A204.1 (cell line): ENCODE measurements around the gene DBN1.
"Not testable (repeated sequence)": the region's sequence is repeated elsewhere in the genome, so short reads cannot be mapped to it uniquely, and the experiment has no call there.

Source experiments
- FAIRE-seq: peaks from 2 replicates; lab custom pipeline; 2012; peaks lifted over from hg19 to GRCh38; lab: Jason Lieb, UNC

Gene DBN1

DNA sequence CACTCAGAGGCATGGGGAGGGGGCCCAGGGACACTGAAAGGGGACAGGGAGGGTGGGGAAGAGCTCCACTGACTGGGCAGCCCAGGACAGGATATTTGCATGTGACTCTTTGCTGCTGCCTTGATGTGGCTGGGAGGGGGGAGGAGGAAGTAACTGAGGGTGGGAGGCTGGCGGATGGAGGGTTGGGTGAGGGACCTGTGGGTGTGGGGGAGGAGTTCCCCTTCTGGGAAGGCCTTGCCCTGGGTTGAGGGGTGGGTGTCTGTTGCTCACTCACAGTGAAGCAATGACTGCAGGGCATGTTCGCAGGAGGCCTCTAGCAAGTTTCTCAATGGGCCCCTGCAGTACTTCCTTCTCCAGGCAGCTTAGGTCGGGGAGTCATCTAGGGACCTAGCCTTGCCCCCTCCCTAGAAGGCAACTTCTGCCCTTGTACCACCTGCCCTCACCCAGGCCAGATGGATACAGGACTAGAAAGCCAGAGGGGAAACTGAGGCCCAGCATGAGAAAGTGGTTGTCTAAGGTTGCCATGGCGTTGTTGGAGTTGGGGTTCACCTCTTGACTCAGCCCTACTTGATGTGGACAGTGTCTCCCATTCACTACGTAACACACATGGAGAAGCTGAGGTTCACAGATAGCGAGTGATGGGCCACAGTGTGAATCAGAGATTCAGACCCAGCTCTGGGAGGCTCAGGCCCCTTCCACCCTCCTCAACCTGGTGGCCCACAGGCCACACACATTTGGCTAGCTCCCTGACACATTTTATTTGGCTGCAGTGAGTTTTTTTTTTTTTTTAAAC, 44.0 kb downstream of the DBN1 start:
- FAIRE-seq: no peak

- no peak for FAIRE-seq
Observed at GRCh38 chr5:177428574-177429217, 44.7 kb downstream of the DBN1 start.

DNA sequence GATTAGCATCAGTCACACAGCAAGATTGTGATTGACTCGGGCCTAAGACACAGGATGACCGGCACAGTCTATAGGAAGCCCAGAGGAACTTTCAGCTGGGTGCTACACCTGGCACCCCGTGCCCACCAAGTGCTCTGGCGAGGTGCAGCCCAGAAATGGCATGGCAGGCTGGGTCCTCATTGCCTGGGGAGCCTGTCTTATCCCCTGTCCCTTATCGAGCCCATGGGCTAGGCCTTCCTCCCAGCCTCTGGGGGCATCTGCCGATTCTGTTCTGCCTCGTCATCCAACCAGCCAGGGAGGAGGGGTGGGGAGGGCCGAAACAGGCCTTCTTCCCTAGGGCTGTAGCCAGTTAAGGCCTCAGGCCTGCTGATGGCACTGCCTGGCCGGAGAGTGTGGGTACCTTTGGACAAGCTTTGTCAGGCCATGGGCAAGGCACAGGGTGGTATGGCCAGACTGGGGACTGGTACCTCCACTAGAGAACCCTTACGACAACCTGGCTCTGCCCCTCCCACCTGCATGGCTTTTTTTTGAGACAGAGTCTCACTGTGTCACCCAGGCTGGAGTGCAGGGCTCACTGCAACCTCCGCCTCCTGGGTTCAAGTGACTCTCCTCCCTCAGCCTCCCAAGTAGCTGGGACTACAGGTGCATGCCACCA, 45.4 kb downstream of the DBN1 start:
- no peak for FAIRE-seq

DNA sequence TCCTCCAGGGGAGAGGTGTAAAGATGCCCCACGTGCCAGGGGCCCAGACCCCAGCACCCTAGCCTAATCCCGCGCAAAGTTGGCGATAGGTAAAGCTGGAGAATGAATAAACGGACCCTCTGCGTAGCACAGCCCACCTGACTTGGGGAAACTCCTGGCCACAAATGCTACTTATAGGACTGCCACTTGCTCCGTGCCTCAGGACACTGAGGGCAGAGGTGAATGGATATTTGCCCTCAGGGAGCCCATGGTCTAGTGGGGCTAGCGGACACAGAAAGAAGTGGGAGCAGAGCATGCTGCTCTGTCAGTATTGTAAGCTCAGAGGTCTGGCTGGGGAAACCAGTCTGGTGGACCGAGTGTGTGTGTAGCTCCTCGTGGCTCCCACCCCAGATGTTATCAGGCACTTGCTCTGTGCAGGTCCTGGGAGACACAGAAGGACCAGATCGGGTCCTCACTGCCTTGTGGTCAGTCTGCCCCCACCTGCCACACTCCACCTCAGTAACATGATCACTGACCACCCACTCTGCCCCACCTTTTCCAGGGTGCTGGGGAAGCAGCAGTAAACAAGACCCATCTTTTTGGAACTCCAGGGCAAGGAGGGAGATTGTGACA, 46.1 kb downstream of the DBN1 start:
- FAIRE-seq: no peak

- FAIRE-seq: no peak
Observed at GRCh38 chr5:177426566-177427210, 46.7 kb downstream of the DBN1 start, which contains the start of gene GRK6. GRK6 (plus strand) TSS chr5:177426676; CDS start chr5:177426846, 170 bp downstream.

GRCh38 chr5:177425801-177426565, 47.5 kb downstream of the DBN1 start:
- FAIRE-seq: peak; percentile 99

DNA sequence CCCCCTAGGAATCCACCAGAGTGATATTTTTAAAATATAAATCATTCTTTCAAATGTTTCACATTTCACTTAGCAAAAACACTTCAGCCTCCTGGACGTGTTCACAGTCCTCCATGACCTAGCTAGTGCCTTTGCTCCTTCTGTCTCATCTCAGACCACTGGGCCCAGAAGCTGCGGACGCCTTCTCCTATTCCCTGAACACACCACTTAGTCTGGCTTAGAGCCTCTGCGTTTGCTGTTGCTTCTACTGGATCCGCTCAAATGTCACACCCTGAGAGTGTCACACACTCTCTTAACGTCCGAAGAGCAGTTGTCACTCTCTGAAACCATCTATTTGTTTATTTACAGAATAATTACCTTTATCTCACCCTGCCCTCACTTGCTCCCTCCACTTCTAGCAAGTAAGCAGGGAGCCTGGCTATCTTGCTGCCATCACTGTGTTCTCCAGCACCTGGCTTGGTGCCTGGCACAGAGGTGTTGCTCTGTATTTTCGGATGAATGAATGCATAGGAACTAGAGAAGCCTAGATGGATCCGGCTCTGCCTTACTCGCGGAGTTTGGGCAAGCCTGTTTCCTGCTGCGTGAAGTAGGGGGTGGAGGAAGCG, 48.1 kb downstream of the DBN1 start:
- no peak for FAIRE-seq

GRCh38 chr5:177423671-177424070, 49.8 kb downstream of the DBN1 start:
- FAIRE-seq: no peak

DNA sequence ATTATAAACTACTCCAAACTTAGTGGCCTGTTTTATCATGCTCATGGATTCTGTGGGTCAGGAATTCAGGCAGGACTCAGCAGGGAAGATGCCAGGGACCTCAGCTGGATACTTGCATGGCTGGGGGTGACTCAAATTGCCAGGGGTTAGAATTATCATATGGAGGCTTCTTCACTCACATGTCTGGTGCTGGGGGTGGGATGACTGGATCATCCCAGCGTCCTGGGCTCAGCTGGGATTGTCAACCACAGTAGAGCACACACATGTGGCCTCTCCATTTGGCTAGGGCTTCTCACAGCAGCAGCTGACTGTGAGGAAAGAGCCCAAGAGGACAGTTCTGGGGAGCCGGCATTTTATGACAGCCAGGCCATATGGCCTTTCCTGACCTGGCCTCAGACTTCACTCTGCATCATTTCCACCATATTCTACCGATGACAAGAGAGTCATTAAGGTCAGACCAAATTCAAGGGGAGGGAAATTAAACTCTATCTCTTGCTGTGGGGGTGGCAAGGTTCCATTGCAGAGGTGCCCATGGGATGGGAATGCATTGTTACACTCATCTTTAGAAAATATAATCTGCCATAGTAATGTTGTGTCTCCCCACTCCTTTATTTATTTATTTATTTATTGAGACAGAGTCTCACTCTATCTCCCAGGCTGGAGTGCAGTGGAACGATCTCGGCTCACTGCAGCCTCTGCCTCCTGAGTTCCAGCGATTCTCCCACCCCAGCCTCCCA, 52.2 kb downstream of the DBN1 start:
- FAIRE-seq: no peak

GRCh38 chr5:177420472-177420871, 53.0 kb downstream of the DBN1 start:
- FAIRE-seq: not testable (repeated sequence)

GRCh38 chr5:177419046-177419445, 54.4 kb downstream of the DBN1 start:
- no peak for FAIRE-seq

DNA sequence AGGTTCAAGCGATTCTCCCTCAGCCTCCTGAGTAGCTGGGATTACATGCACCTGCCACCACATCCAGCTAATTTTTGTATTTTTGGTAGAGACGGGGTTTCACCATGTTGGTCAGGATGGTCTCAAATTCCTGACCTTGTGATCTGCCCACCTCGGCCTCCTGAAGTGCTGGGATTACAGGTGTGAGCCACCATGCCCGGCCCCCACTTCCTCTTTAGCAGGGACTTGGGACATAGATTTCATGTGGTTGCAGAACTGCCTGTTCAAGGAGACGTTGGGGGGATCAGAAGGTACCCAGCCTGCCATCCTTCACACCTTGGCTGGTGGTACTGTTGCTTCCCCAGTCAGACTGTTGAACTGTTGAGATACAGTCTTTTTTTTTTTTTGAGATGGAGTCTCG, 56.4 kb downstream of the DBN1 start:
- not testable (repeated sequence) for FAIRE-seq

- FAIRE-seq: no peak
Observed at GRCh38 chr5:177414481-177414880, 59.0 kb downstream of the DBN1 start.

DNA sequence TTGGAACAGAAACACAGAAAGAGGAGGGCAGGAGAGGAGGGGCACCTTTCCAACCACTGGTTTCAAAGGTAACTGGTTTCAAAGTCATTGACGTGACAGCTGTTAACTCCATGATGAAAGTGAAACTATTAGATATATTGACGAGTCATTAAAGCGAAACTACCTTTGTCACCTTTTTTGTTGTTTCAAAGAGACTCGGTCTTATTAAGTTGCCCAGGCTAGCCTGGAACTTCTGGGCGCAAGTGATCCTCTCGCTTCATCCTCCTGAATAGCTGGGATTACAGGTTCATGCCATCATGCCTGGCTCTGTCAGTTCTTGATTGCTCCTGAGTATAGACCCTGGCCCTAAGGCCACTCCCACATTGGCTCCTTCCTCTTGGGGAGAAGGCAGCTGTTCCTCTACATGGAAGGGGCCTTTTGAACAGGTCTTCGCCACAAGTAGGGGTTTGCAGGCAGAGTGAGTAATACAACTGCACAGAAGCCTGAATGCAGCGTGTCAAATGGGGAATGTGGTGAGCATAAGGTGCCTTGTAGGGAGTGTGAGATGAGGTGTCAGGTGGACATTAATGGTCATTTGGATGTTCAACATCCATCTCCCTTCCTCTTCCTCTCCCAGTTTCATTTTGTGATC, 60.7 kb downstream of the DBN1 start:
- no peak for FAIRE-seq

DNA sequence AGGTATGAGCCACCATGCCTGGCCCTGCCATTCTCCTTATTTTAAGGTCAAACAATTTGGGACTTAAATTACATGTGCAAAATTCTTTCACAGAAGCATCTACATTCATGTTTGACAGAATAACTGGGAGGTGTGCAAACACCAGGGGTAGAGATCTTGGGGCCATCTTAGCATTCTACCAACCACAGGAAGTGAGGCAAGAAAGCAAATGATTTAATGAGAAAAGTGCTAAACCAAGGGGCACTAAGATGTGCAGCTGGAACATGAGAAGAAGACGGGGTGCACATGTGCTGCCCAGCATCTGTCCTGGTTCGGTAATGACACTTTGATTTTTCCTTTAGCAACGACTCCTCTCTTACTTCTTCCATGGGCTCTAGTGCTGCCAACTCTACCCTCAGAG, 62.9 kb downstream of the DBN1 start:
- FAIRE-seq: no peak

DNA sequence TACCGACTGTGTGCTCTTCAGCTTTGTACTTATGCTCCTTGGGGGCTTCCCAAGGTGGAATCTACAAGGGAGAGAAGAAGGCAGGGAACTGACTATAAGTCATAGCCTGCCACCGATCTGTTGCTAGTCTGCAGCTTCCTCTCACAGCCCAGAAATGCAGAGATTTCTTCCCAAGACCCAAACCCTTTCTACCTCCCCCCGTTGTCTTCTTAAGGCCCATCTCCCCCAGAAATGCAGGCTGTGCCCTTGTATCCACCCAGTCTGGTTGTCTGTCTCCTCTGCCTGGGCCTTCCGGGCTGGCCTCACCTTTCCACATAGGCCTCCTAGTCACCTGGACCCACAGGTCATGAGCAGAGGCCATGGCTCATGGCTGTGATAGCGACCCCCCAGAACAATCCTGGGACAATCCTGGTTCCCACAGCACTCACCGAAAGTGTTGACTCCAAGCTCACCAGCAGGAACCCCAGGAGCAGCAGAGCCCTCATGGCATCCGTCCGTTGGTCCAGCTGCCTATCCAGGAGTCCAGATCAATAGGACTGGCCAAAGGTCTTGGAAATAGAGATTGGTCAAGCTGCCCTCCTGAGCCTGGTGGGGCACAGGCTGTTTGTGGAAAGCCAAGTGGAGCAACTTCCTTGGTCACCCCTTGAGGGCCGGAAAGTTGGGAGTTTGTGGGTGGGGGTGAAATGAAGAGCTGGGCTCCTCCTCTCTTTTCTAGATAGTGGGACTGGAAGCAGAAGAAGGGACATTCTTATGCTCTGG, 64.2 kb downstream of the DBN1 start, which contains the start of gene F12:
Gene F12, minus strand, starts transcription at position 522 of the 759 bp plus-strand sequence. Its CDS starts 37 bp downstream, at position 485.
- no peak for FAIRE-seq
